Measurements from ENCODE around the gene YTHDF2.

The YTHDF2 gene

DNA sequence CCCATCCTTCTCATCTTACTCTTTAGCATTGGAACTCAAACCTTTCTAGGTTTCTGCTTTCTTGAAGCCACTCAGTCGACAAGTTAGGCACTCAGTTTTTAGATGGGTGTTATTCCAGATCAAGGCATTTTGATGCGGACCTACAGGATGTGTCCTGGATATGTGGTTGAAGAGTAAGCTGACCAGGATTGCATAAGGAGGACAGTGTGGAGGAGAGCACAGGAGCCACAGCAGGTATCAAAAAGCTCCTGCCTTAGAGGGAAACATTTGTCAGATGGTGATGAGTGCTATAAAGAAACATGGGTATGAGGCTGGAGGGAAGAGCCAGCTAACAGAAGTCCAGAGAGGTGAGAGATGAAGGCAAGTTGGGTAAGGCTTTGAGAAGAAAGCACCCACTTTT is 41.3 kb downstream of the YTHDF2 start:
- H3K4me1 ChIP-seq (ENCODE audit: control insufficient read depth, insufficient read depth, low read length), result no peaks in the 10 kb centered on the region
- no peaks in the 10 kb centered on the region for H3K9me3 ChIP-seq (ENCODE audit: control insufficient read depth, insufficient read depth, low read depth, low read length)
- no peak overlapping the region for H3K27ac ChIP-seq (ENCODE audit: extremely low read depth, low read depth, low read length)
- POLR2A ChIA-PET, result no interaction called here
- CTCF ChIA-PET, result no interaction called here
- no peak overlapping the region for H3K4me3 ChIP-seq (ENCODE audit: low read depth, low read length)
- H3K36me3 ChIP-seq (ENCODE audit: control insufficient read depth in 2 of 2, insufficient read depth in 1 of 2, low read length in 2 of 2), result peaks cover 4 to 33% of the 10 kb centered on the region in 2 experiments; a peak in 2 of 3 replicates
- TF ChIP-seq ZNF600 (tag by site-specific recombination; IDR thresholded peaks at IDR 0.05) (peak; percentile 86), SP2 (tag by site-specific recombination; IDR thresholded peaks at IDR 0.05) (no peak), ZNF596 (tag by site-specific recombination; IDR thresholded peaks at IDR 0.05) (no peak), ZFP69B (tag by site-specific recombination; IDR thresholded peaks at IDR 0.05) (no peak), KLF10 (tag by site-specific recombination; IDR thresholded peaks at IDR 0.05) (no peak)
- TF ChIP-seq, protein P1, sequence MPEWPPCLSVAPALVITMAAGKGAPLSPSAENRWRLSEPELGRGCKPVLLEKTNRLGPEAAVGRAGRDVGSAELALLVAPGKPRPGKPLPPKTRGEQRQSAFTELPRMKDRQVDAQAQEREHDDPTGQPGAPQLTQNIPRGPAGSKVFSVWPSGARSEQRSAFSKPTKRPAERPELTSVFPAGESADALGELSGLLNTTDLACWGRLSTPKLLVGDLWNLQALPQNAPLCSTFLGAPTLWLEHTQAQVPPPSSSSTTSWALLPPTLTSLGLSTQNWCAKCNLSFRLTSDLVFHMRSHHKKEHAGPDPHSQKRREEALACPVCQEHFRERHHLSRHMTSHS (tag by site-specific recombination; IDR thresholded peaks at IDR 0.05), result no peak

DNA sequence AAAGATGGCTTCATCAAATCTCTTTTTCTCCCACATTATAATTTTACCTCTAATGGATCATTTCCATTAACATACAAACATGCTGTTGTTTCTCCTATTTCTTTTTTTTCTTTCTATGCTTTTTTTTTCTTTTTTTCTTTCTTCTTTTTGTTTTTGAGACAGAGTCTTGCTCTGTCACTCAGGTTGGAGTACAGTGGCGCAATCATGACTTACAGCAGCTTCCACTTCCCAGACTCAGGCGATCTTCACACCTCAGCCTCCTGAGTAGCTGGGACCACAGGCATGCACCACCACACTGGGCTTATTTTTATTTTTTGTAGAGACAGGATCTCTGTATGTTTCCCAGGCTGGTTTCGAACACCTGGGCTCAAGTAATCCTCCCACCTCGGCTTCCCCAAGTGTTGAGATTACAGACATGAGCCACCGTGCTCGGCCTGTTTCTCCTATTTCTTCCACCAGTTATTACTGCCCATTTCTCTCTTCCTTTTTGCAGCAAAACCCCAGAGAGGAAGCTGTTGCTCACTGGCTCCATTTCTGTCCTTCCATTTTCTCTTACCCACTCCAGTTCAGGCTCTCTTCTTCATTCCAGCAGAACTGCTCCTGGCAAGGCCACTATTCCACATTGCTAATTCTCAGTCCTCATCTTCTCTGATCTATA is 43.1 kb downstream of the YTHDF2 start:
- H3K36me3 ChIP-seq (ENCODE audit: control insufficient read depth in 2 of 2, insufficient read depth in 1 of 2, low read length in 2 of 2), result peaks cover 0 to 14% of the 10 kb centered on the region in 2 experiments; a peak in 2 of 3 replicates
- TF ChIP-seq ZNF223 (tag by site-specific recombination; IDR thresholded peaks at IDR 0.05) (no peak), ZNF629 (tag by site-specific recombination; IDR thresholded peaks at IDR 0.05) (no peak), ZNF596 (tag by site-specific recombination; IDR thresholded peaks at IDR 0.05) (no peak), ZNF391 (tag by site-specific recombination; IDR thresholded peaks at IDR 0.05; ENCODE audit: borderline replicate concordance, low read depth) (no peak), ZNF335 (tag by site-specific recombination; conservative IDR thresholded peaks at IDR 0.05) (no peak), ZNF654 (tag by site-specific recombination; IDR thresholded peaks at IDR 0.05; ENCODE audit: low read depth) (no peak), SCRT2 (tag by site-specific recombination; IDR thresholded peaks at IDR 0.05) (no peak), ZNF623 (tag by site-specific recombination; IDR thresholded peaks at IDR 0.05) (no peak), GLI4 (tag by site-specific recombination; IDR thresholded peaks at IDR 0.05) (no peak), ZNF266 (tag by site-specific recombination; IDR thresholded peaks at IDR 0.05; ENCODE audit: low read depth) (no peak), ZBTB8A (tag by site-specific recombination; IDR thresholded peaks at IDR 0.05) (no peak), ZNF239 (tag by site-specific recombination; IDR thresholded peaks at IDR 0.05) (no peak), WT1 (tag by site-specific recombination; IDR thresholded peaks at IDR 0.05) (no peak), REPIN1 (tag by site-specific recombination; IDR thresholded peaks at IDR 0.05; ENCODE audit: low read depth) (no peak), KLF16 (tag by site-specific recombination; IDR thresholded peaks at IDR 0.05) (no peak), ZNF341 (tag by site-specific recombination; IDR thresholded peaks at IDR 0.05; ENCODE audit: low read depth) (no peak), BCL11A (tag by site-specific recombination; IDR thresholded peaks at IDR 0.05; ENCODE audit: low read depth) (no peak)
- TF ChIP-seq, protein P2, sequence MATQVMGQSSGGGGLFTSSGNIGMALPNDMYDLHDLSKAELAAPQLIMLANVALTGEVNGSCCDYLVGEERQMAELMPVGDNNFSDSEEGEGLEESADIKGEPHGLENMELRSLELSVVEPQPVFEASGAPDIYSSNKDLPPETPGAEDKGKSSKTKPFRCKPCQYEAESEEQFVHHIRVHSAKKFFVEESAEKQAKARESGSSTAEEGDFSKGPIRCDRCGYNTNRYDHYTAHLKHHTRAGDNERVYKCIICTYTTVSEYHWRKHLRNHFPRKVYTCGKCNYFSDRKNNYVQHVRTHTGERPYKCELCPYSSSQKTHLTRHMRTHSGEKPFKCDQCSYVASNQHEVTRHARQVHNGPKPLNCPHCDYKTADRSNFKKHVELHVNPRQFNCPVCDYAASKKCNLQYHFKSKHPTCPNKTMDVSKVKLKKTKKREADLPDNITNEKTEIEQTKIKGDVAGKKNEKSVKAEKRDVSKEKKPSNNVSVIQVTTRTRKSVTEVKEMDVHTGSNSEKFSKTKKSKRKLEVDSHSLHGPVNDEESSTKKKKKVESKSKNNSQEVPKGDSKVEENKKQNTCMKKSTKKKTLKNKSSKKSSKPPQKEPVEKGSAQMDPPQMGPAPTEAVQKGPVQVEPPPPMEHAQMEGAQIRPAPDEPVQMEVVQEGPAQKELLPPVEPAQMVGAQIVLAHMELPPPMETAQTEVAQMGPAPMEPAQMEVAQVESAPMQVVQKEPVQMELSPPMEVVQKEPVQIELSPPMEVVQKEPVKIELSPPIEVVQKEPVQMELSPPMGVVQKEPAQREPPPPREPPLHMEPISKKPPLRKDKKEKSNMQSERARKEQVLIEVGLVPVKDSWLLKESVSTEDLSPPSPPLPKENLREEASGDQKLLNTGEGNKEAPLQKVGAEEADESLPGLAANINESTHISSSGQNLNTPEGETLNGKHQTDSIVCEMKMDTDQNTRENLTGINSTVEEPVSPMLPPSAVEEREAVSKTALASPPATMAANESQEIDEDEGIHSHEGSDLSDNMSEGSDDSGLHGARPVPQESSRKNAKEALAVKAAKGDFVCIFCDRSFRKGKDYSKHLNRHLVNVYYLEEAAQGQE (tag by site-specific recombination; IDR thresholded peaks at IDR 0.05), result no peak
- TF ChIP-seq, protein P3, sequence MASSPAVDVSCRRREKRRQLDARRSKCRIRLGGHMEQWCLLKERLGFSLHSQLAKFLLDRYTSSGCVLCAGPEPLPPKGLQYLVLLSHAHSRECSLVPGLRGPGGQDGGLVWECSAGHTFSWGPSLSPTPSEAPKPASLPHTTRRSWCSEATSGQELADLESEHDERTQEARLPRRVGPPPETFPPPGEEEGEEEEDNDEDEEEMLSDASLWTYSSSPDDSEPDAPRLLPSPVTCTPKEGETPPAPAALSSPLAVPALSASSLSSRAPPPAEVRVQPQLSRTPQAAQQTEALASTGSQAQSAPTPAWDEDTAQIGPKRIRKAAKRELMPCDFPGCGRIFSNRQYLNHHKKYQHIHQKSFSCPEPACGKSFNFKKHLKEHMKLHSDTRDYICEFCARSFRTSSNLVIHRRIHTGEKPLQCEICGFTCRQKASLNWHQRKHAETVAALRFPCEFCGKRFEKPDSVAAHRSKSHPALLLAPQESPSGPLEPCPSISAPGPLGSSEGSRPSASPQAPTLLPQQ (tag by site-specific recombination; IDR thresholded peaks at IDR 0.05), result no peak
- TF ChIP-seq, protein P4, sequence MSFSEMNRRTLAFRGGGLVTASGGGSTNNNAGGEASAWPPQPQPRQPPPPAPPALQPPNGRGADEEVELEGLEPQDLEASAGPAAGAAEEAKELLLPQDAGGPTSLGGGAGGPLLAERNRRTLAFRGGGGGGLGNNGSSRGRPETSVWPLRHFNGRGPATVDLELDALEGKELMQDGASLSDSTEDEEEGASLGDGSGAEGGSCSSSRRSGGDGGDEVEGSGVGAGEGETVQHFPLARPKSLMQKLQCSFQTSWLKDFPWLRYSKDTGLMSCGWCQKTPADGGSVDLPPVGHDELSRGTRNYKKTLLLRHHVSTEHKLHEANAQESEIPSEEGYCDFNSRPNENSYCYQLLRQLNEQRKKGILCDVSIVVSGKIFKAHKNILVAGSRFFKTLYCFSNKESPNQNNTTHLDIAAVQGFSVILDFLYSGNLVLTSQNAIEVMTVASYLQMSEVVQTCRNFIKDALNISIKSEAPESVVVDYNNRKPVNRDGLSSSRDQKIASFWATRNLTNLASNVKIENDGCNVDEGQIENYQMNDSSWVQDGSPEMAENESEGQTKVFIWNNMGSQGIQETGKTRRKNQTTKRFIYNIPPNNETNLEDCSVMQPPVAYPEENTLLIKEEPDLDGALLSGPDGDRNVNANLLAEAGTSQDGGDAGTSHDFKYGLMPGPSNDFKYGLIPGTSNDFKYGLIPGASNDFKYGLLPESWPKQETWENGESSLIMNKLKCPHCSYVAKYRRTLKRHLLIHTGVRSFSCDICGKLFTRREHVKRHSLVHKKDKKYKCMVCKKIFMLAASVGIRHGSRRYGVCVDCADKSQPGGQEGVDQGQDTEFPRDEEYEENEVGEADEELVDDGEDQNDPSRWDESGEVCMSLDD (tag by site-specific recombination; IDR thresholded peaks at IDR 0.05), result no peak
- no peak overlapping the region for H3K27ac ChIP-seq (ENCODE audit: extremely low read depth, low read depth, low read length)
- ChIA-PET CTCF (interaction anchor here (0.7 to 1.0 kb wide), 2 partner anchors 97 to 261 kb away, joined by 4 to 5 read pairs; no protein-coding TSS in a partner anchor), POLR2A (no interaction called here)
- H3K4me1 ChIP-seq (ENCODE audit: control insufficient read depth, insufficient read depth, low read length), result no peaks in the 10 kb centered on the region
- H3K9me3 ChIP-seq (ENCODE audit: control insufficient read depth, insufficient read depth, low read depth, low read length), result no peaks in the 10 kb centered on the region
- no peak overlapping the region for H3K4me3 ChIP-seq (ENCODE audit: low read depth, low read length)
